Activated naive CD8-positive, alpha-beta T cell (primary cell): ENCODE data around the gene LAMA1.

Experiments
- H3K27ac Mint-ChIP-seq: one replicate; pipeline ENCODE4 v1.8.0; 2021; ENCODE audit warnings: mixed read lengths
- H3K27me3 Mint-ChIP-seq: one replicate; pipeline ENCODE4 v1.8.0; 2021; ENCODE audit warnings: mixed read lengths
- H3K36me3 Mint-ChIP-seq: one replicate; pipeline ENCODE4 v1.8.0; 2021; ENCODE audit warnings: mixed read lengths
- H3K4me1 Mint-ChIP-seq: one replicate; pipeline ENCODE4 v1.8.0; 2021; ENCODE audit warnings: low read depth, mixed read lengths
- H3K4me3 Mint-ChIP-seq: one replicate; pipeline ENCODE4 v1.8.0; 2021; ENCODE audit warnings: mild to moderate bottlenecking, mixed read lengths
- H3K9me3 Mint-ChIP-seq: one replicate; pipeline ENCODE4 v1.8.0; 2021; ENCODE audit warnings: low read depth, mixed read lengths

Gene LAMA1

GRCh38 chr18:7004009-7004408, 113.6 kb downstream of the LAMA1 start:
- Mint-ChIP-seq H3K4me3 (no peak overlapping the region), H3K27ac (no peak overlapping the region), H3K27me3 (no peaks in the 10 kb centered on the region), H3K36me3 (no peaks in the 10 kb centered on the region), H3K9me3 (no peaks in the 10 kb centered on the region), H3K4me1 (no peaks in the 10 kb centered on the region)

- H3K27me3 Mint-ChIP-seq = no peaks in the 10 kb centered on the region
- no peak overlapping the region for H3K27ac Mint-ChIP-seq
- no peaks in the 10 kb centered on the region for H3K9me3 Mint-ChIP-seq
- no peaks in the 10 kb centered on the region for H3K4me1 Mint-ChIP-seq
- H3K36me3 Mint-ChIP-seq = no peaks in the 10 kb centered on the region
- H3K4me3 Mint-ChIP-seq = no peak overlapping the region
These were observed 115.5 kb downstream of the LAMA1 start for GRCh38 chr18:7002107-7002506.

DNA sequence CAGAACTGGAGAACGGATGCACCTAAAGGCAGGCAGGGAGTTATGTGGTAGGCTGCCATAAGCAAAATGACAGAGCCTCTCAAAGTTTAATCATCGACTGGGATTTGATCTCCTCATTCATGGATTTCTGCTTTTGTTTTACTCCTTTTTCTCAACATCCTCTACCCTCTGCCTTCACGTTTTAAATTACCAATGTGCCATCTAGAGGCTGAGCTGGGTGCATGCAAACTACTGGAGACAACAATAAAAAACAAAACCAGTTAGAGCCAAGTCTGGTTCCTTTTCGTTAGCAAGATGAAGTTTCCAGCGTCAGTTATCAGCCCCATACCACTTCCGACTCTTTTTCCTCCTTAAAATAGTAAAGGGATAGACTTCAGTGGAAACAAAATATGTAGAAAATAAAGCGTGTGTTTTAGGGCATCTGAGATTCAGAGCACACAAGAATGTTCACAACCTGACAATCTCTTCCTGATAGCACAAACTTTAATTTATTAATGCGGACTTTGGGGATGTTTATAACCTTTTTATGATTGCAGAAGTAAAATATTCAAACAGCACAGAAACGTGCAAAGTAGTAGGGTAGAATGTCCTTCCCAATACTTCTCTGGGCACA, 117.0 kb downstream of the LAMA1 start:
- H3K36me3 Mint-ChIP-seq = no peaks in the 10 kb centered on the region
- no peaks in the 10 kb centered on the region for H3K9me3 Mint-ChIP-seq
- no peak overlapping the region for H3K4me3 Mint-ChIP-seq
- no peak overlapping the region for H3K27ac Mint-ChIP-seq
- no peaks in the 10 kb centered on the region for H3K27me3 Mint-ChIP-seq
- H3K4me1 Mint-ChIP-seq = no peaks in the 10 kb centered on the region

DNA sequence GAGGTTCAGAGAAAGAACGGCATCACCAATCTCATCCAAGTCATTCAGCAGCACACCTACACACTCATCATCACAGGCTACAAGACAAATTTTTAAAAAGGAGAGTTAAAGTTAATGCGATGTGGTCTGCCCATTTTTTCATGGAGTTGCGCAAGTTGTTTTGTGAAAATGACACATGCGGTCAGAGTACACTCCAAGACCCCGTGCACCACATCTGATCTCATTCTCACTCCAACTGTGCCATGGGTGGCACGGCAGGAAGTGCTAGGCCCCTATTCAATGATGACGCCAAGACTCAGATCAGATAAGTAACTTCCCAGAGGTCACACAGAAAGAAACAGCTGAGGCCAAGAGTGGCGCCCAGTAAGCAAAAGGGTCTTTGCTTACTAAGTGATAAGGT, 119.8 kb downstream of the LAMA1 start:
- Mint-ChIP-seq H3K27ac (no peak overlapping the region), H3K4me3 (no peak overlapping the region), H3K4me1 (no peaks in the 10 kb centered on the region), H3K27me3 (no peaks in the 10 kb centered on the region), H3K36me3 (no peaks in the 10 kb centered on the region), H3K9me3 (no peaks in the 10 kb centered on the region)

GRCh38 chr18:6994771-6995430, 122.7 kb downstream of the LAMA1 start:
- Mint-ChIP-seq H3K27ac (no peak overlapping the region), H3K27me3 (no peaks in the 10 kb centered on the region), H3K4me3 (no peak overlapping the region), H3K4me1 (no peaks in the 10 kb centered on the region), H3K9me3 (no peaks in the 10 kb centered on the region), H3K36me3 (no peaks in the 10 kb centered on the region)

GRCh38 chr18:6994056-6994770, 123.4 kb downstream of the LAMA1 start:
- no peaks in the 10 kb centered on the region for H3K9me3 Mint-ChIP-seq
- no peaks in the 10 kb centered on the region for H3K27me3 Mint-ChIP-seq
- no peak overlapping the region for H3K4me3 Mint-ChIP-seq
- no peaks in the 10 kb centered on the region for H3K4me1 Mint-ChIP-seq
- H3K36me3 Mint-ChIP-seq = no peaks in the 10 kb centered on the region
- H3K27ac Mint-ChIP-seq = no peak overlapping the region

DNA sequence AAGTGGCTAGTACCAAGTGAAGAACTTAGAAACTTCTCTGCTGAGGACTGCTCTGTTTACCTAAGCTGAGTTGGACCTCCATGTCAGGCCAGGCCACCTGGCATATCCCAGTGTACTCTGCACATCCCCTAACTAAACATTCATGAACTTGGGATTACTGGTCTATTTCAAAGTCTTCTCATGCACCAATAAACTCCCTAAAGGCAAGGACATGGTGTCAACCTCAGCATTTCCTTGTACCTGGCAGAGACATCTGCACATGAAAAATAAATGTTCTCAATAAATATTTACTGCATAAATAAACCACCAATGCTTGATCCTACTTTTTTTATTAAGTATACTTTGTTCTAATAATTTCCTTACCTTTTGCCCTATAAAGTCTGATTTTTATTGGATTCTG, 124.8 kb downstream of the LAMA1 start:
- Mint-ChIP-seq H3K9me3 (no peaks in the 10 kb centered on the region), H3K4me3 (no peak overlapping the region), H3K27ac (no peak overlapping the region), H3K36me3 (no peaks in the 10 kb centered on the region), H3K27me3 (no peaks in the 10 kb centered on the region), H3K4me1 (no peaks in the 10 kb centered on the region)

DNA sequence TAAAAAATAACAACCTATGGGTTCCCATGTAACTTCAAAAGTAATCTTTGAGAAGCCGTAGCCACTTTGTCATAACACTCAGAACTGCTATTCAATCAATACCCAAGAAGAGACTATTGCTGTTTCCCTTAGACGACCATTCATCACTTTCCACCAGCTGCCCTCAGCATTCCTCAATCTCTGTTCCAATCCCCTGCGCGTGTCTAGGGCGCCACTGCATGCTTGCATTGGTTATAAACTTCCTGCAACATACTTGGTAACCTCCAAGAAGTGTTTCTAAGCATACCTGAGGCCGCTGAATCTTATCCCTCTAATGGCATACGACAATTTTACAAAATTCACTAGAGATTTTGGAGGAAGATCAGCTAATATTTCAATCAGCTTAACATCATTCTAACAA, 134.2 kb downstream of the LAMA1 start:
- Mint-ChIP-seq H3K9me3 (no peaks in the 10 kb centered on the region), H3K27me3 (no peaks in the 10 kb centered on the region), H3K36me3 (no peaks in the 10 kb centered on the region), H3K4me1 (no peaks in the 10 kb centered on the region), H3K27ac (no peak overlapping the region), H3K4me3 (no peak overlapping the region)

GRCh38 chr18:6982398-6982797, 135.2 kb downstream of the LAMA1 start:
- Mint-ChIP-seq H3K36me3 (no peaks in the 10 kb centered on the region), H3K27ac (no peak overlapping the region), H3K4me1 (no peaks in the 10 kb centered on the region), H3K9me3 (no peaks in the 10 kb centered on the region), H3K4me3 (no peak overlapping the region), H3K27me3 (no peaks in the 10 kb centered on the region)

DNA sequence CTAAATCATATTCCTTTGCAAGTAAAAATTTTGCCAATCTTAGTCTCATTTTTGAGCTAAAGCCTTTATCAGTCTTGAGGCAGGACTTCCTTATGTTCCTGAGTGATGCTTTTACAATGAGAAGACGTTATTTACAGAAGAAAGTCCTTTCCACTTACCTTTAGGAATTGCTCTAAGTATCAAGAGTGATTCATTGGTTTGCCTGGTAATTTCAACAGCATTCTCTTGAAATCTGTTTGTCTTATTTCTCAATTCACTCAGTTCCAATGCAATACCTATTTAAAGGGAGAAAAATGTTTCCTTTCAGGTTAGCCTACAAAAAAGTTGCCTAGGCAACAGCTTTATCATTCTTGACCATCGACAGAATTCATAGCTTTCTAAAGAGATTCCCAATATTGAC, 137.2 kb downstream of the LAMA1 start:
- Mint-ChIP-seq H3K27ac (no peak overlapping the region), H3K4me1 (no peaks in the 10 kb centered on the region), H3K4me3 (no peak overlapping the region), H3K9me3 (no peaks in the 10 kb centered on the region), H3K27me3 (no peaks in the 10 kb centered on the region), H3K36me3 (no peaks in the 10 kb centered on the region)

- Mint-ChIP-seq H3K27me3 (no peaks in the 10 kb centered on the region), H3K9me3 (no peaks in the 10 kb centered on the region), H3K27ac (no peak overlapping the region), H3K4me1 (no peaks in the 10 kb centered on the region), H3K4me3 (no peak overlapping the region), H3K36me3 (no peaks in the 10 kb centered on the region)
These were observed 137.6 kb downstream of the LAMA1 start for GRCh38 chr18:6979954-6980353.

DNA sequence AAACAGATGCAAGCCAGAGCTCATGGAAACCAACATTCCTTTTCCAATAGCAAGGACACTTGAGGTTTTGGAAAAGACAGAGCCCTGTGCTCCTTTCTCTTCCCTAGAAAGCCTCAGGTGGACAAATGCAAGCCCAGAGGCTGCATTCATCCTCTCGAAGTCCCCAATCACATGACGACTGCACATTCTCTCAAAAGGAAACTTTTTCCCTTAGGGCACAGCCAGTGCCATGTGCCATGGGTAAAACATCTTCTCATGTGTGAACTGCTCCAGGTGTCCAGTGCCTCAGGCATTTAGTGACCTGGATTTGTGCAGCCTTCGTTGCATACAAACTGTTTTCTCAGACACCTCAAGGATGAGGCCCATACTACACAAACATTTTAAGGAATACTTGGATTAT, 140.7 kb downstream of the LAMA1 start:
- no peaks in the 10 kb centered on the region for H3K27me3 Mint-ChIP-seq
- H3K36me3 Mint-ChIP-seq = no peaks in the 10 kb centered on the region
- H3K4me3 Mint-ChIP-seq = no peak overlapping the region
- no peaks in the 10 kb centered on the region for H3K4me1 Mint-ChIP-seq
- no peaks in the 10 kb centered on the region for H3K9me3 Mint-ChIP-seq
- H3K27ac Mint-ChIP-seq = no peak overlapping the region

GRCh38 chr18:6975084-6975483, 142.5 kb downstream of the LAMA1 start:
- Mint-ChIP-seq H3K4me3 (no peak overlapping the region), H3K36me3 (no peaks in the 10 kb centered on the region), H3K27me3 (no peaks in the 10 kb centered on the region), H3K4me1 (no peaks in the 10 kb centered on the region), H3K9me3 (no peaks in the 10 kb centered on the region), H3K27ac (no peak overlapping the region)

DNA sequence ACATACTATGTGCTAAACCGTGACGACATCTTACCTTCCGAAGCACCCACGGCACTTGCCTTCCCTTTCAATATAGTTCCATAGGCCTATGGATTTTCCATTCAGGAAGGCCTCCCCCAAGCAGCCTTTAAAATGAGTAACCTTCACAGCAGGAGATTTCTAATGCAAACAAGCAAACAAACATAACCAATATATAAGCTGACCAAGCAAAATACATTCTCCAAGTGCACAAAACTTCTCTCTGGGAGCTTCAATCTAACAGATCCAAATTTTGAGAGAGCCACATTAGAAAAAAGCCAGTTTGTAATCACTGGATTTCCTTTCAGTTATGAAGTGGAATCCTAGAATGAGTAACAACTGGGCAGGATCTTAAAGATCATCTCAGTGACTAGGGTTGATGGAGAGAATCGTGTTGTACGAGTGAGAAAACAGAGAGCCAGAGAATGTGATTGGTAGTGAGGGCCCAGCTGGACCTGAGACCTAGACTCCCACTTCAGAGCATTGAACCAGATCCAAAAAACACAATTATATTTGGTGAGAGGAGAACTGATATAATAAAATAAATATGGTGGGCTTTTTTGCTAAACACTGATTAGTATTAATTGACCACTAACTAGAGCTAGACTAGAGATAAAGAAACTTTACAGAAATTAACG, 145.6 kb downstream of the LAMA1 start:
- H3K27ac Mint-ChIP-seq = no peak overlapping the region
- H3K36me3 Mint-ChIP-seq = no peaks in the 10 kb centered on the region
- H3K9me3 Mint-ChIP-seq = no peaks in the 10 kb centered on the region
- no peaks in the 10 kb centered on the region for H3K27me3 Mint-ChIP-seq
- no peak overlapping the region for H3K4me3 Mint-ChIP-seq
- no peaks in the 10 kb centered on the region for H3K4me1 Mint-ChIP-seq

- no peaks in the 10 kb centered on the region for H3K27me3 Mint-ChIP-seq
These were observed 154.0 kb downstream of the LAMA1 start for GRCh38 chr18:6963452-6964097.

More at GRCh38 chr18:6963452-6964097, 154.0 kb downstream of the LAMA1 start:
- no peak overlapping the region for H3K4me3 Mint-ChIP-seq
- H3K27ac Mint-ChIP-seq = no peak overlapping the region
- no peaks in the 10 kb centered on the region for H3K9me3 Mint-ChIP-seq
- H3K4me1 Mint-ChIP-seq = no peaks in the 10 kb centered on the region
- H3K36me3 Mint-ChIP-seq = no peaks in the 10 kb centered on the region
